OCI-LY3 (cell line): ENCODE data around the gene SH3PXD2B.
"Not testable (repeated sequence)": the region's sequence is repeated elsewhere in the genome, so short reads cannot be mapped to it uniquely, and the experiment has no call there.

ENCODE experiments used
- H2AFZ ChIP-seq: fragments of 200-600, 300-600 bp; shearing (Covaris generic); 2 replicates; pipeline ENCODE4 v1.6.0; 2014; ENCODE audit warnings: antibody characterized with exemption, low read depth, low read length
- H3K27ac ChIP-seq: fragments of 200-600, 300-600 bp; sonication (generic); 2 replicates; pipeline ENCODE4 v1.5.1; 2014; ENCODE audit warnings: mild to moderate bottlenecking, low read length, moderate library complexity, mixed read lengths
- H3K27me3 ChIP-seq: fragments of 200-600, 300-600 bp; sonication (generic); 2 replicates; pipeline ENCODE4 v1.6.1; 2014; ENCODE audit warnings: low read depth, low read length, mixed read lengths
- H3K36me3 ChIP-seq: fragments of 200-600, 300-600 bp; sonication (generic); replicated peaks from 2 replicates; pipeline ENCODE3; 2014; ENCODE audit warnings: low read depth, low read length, mixed read lengths
- H3K4me1 ChIP-seq: fragments of 300-600, 200-600 bp; sonication (generic); 2 replicates; pipeline ENCODE4 v1.6.1; 2014; ENCODE audit warnings: low read length, mixed read lengths
- H3K4me2 ChIP-seq: fragments of 200-600, 300-600 bp; sonication (generic); 2 replicates; pipeline ENCODE4 v1.6.1; 2014; ENCODE audit warnings: low read length, mixed read lengths
- H3K4me3 ChIP-seq: fragments of 300-600, 200-600 bp; sonication (generic); 2 replicates; pipeline ENCODE4 v1.5.1; 2014; ENCODE audit warnings: antibody characterized with exemption, mild to moderate bottlenecking, low read length, moderate library complexity
- H3K79me2 ChIP-seq: fragments of 300-600, 200-600 bp; shearing (Covaris generic); 2 replicates; pipeline ENCODE4 v1.6.1; 2014; ENCODE audit warnings: mild to moderate bottlenecking, low read length, mixed read lengths
- H3K9ac ChIP-seq: fragments of 300-600, 200-600 bp; shearing (Covaris generic); 2 replicates; pipeline ENCODE4 v1.6.0; 2014; ENCODE audit warnings: mild to moderate bottlenecking, low read length, moderate library complexity
- H3K9me3 ChIP-seq: fragments of 200-600, 300-600 bp; shearing (Covaris generic); 2 replicates; pipeline ENCODE4 v1.6.1; 2014; ENCODE audit warnings: low read length, mixed read lengths; ENCODE audit not compliant: insufficient read depth
- H4K20me1 ChIP-seq: fragments of 200-600, 300-600 bp; sonication (generic); 2 replicates; pipeline ENCODE4 v1.6.1; 2016; ENCODE audit warnings: low read length, mixed read lengths; ENCODE audit not compliant: insufficient read depth
- EZH2phosphoT487 ChIP-seq: fragments of 200-600 bp; shearing (Covaris generic); IDR thresholded peaks from 2 replicates; pipeline ENCODE4 v1.6.1; 2018; ENCODE audit warnings: antibody characterized with exemption, mixed run types, low read depth
- TF ChIP-seq, protein P1 (sequence below): fragments of 200-600, 300-600 bp; sonication (generic); IDR thresholded peaks from 2 replicates; pipeline ENCODE4 v1.5.1; 2014; ENCODE audit warnings: antibody characterized with exemption, low read length, low read depth

Gene SH3PXD2B

DNA sequence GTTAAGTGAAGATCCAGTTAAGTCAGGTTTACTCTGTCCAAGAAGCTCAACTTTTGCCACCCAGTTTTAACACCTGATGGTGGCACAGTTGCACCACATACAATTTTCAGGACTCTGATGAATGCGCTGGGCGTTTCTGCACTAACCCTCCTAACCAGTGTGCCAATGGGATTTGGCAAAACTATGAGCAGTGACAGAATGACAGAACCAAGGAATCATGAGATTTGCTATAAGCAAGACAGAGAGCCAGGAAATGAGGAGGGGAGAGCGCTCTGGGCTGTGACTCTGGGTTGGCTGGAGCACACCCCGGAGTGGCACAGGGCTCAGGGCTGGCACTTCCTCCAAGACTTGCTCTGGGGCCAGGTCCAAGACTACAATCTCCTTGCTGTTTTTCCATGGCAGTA, 84.1 kb downstream of the SH3PXD2B start:
- H3K4me2 ChIP-seq: no peak overlapping the region
- no peak overlapping the region for H3K4me3 ChIP-seq
- H4K20me1 ChIP-seq: no peaks in the 10 kb centered on the region
- H3K9ac ChIP-seq: no peak overlapping the region
- H3K27ac ChIP-seq: no peak overlapping the region
- H2AFZ ChIP-seq: no peak overlapping the region
- no peaks in the 10 kb centered on the region for H3K9me3 ChIP-seq
- no peak for TF ChIP-seq EZH2phosphoT487
- TF ChIP-seq, protein P1, sequence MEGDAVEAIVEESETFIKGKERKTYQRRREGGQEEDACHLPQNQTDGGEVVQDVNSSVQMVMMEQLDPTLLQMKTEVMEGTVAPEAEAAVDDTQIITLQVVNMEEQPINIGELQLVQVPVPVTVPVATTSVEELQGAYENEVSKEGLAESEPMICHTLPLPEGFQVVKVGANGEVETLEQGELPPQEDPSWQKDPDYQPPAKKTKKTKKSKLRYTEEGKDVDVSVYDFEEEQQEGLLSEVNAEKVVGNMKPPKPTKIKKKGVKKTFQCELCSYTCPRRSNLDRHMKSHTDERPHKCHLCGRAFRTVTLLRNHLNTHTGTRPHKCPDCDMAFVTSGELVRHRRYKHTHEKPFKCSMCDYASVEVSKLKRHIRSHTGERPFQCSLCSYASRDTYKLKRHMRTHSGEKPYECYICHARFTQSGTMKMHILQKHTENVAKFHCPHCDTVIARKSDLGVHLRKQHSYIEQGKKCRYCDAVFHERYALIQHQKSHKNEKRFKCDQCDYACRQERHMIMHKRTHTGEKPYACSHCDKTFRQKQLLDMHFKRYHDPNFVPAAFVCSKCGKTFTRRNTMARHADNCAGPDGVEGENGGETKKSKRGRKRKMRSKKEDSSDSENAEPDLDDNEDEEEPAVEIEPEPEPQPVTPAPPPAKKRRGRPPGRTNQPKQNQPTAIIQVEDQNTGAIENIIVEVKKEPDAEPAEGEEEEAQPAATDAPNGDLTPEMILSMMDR: no peak
- H3K27me3 ChIP-seq: no peaks in the 10 kb centered on the region
- no peaks in the 10 kb centered on the region for H3K4me1 ChIP-seq
- H3K36me3 ChIP-seq: no peaks in the 10 kb centered on the region
- H3K79me2 ChIP-seq: no peaks in the 10 kb centered on the region

DNA sequence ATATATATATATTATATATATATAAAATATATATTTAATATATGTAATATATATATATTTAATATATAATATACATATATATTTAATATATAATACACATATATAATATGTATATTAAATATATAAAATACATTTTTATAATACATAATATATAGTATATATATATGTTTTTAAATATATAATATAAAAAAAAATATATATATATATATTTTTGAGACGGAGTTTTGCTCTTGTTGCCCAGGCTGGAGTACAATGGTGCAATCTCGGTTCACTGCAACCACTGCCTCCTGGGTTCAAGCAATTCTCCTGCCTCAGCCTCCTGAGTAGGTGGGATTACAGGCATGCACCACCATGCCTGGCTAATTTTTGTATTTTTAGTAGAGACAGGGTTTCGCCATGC, 85.6 kb downstream of the SH3PXD2B start:
- not testable (repeated sequence) for H3K9ac ChIP-seq, H3K27ac ChIP-seq, H3K27me3 ChIP-seq, H4K20me1 ChIP-seq, H3K9me3 ChIP-seq, H3K4me2 ChIP-seq, H2AFZ ChIP-seq, H3K36me3 ChIP-seq, H3K4me1 ChIP-seq, H3K79me2 ChIP-seq, H3K4me3 ChIP-seq

DNA sequence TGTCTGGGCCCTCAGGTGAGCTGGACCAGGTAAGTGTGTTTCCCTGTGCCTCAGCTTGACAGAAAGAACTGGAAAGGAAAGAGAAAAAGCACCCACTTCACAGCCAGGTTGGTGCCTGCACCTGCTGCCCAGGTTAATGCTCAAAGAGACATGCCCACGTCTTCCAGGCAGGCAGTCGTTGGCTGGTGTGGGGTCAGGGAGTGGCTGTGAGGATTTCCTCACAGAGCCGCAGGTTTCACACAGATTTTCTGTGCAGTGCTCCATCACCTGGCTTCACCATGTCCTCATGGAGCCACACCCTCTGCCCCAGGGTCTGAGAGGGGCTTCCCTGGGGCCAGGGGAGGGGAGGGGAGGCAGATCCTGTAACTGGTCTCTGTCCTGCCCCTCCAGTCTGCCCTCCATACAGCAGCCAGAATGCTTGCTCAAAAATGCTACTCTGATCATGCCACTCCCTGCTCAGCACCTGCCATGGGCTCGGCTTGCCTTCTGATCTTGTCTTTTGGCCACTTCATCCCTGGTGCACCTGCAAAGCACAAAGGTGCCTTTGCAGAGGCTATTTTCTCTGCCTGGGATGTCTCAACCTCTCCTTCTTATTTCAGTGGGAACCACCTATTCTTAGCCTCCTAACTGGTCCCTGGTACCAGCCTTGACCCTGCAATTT, 88.2 kb downstream of the SH3PXD2B start:
- no peak overlapping the region for H3K27ac ChIP-seq
- no peak for TF ChIP-seq EZH2phosphoT487
- TF ChIP-seq, protein P1: no peak
- H4K20me1 ChIP-seq: no peaks in the 10 kb centered on the region
- H3K9me3 ChIP-seq: no peaks in the 10 kb centered on the region
- H2AFZ ChIP-seq: no peak overlapping the region
- no peak overlapping the region for H3K9ac ChIP-seq
- H3K79me2 ChIP-seq: no peaks in the 10 kb centered on the region
- H3K27me3 ChIP-seq: peaks cover 4% of the 10 kb centered on the region
- H3K4me2 ChIP-seq: no peak overlapping the region
- H3K4me3 ChIP-seq: no peak overlapping the region
- H3K36me3 ChIP-seq: no peaks in the 10 kb centered on the region
- H3K4me1 ChIP-seq: peaks cover 2% of the 10 kb centered on the region; the same call in 1 of the 2 replicates

GRCh38 chr5:172364773-172365172, 89.6 kb downstream of the SH3PXD2B start:
- Histone ChIP-seq H3K27ac (no peak overlapping the region), H3K9me3 (no peaks in the 10 kb centered on the region), H3K4me1 (peaks cover 2% of the 10 kb centered on the region; the same call in 1 of the 2 replicates), H3K27me3 (peaks cover 4% of the 10 kb centered on the region), H2AFZ (no peak overlapping the region), H4K20me1 (no peaks in the 10 kb centered on the region), H3K4me3 (no peak overlapping the region), H3K36me3 (no peaks in the 10 kb centered on the region), H3K4me2 (no peak overlapping the region), H3K79me2 (no peaks in the 10 kb centered on the region), H3K9ac (no peak overlapping the region)
- TF ChIP-seq, protein P1: no peak
- no peak for TF ChIP-seq EZH2phosphoT487
